Activated effector memory CD4-positive, alpha-beta T cell treated with Interleukin-2 at 50 U/mL for 16 hours (primary cell): ENCODE data around the gene B4GALT3.

Source experiments
- DNase-seq: peaks from one replicate; pipeline ENCODE4 v3.0.0-alpha.2; 2020

The B4GALT3 gene

DNA sequence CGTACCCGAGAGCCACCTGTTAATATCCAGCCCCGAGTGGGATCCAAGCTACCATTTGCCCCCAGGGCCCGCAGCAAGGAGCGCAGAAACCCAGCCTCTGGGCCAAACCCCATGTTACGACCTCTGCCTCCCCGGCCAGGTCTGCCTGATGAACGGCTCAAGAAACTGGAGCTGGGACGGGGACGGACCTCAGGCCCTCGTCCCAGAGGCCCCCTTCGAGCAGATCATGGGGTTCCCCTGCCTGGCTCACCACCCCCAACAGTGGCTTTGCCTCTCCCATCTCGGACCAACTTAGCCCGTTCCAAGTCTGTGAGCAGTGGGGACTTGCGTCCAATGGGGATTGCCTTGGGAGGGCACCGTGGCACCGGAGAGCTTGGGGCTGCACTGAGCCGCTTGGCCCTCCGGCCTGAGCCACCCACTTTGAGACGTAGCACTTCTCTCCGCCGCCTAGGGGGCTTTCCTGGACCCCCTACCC is 16.6 kb downstream of the B4GALT3 start:
- no peak for DNase-seq

- DNase-seq: no peak
These were observed 17.4 kb downstream of the B4GALT3 start for GRCh38 chr1:161159913-161160243.

- DNase-seq: peak; percentile 89
These were observed 18.0 kb downstream of the B4GALT3 start, which contains the start of gene USP21 for GRCh38 chr1:161159087-161159912. Gene USP21 (plus strand): TSS chr1:161159500. CDS start chr1:161160641, 1,141 bp downstream.

- no peak for DNase-seq
These were observed 18.8 kb downstream of the B4GALT3 start for GRCh38 chr1:161158316-161159010.

DNA sequence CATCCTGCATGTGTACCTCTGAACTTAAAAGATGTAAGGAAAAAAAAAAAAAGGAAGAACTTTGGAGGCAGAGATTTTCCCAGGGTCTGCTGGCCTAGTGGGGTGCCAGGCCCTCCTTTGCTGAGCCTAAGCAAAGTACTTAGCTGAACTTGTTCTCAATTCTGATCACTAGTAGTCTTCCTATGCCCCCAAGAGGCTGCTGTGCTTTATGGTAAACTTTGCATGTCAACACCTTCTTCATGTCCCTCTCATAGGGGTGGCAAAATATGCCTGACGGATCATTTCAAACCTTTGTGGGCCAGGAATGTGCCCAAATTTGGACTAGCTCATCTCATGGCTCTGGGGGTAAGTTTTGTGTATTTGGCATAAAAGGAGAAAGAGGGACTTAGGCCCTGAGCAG is 19.4 kb downstream of the B4GALT3 start:
- no peak for DNase-seq

DNA sequence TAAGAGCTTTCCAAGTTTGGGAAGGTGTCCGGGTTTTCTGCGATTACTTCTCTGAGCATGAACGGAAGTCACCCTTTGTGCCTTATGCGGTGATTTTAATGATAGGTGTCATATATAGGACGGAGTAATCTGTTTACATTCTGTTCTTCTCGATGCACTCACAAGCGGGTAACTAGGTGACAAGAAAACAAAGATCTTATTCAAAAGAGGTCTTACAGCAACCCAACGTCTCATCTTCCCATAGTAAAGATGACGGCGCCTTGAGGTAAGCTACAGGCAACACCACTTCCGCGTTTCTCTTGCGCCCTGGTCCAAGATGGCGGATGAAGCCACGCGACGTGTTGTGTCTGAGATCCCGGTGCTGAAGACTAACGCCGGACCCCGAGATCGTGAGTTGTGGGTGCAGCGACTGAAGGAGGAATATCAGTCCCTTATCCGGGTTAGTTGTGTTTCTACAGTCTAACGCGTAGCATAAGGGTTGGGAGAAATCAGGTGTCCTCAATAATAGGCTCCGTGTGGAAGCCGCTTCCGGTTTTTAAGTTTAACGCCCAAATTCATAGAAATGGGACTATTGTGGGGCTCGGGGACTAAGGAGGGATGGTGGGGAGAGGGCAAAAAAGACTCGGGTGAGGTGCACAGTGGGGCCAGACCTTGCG is 23.5 kb downstream of the B4GALT3 start, which contains the start of gene UFC1:
Gene UFC1 (plus strand): TSS at position 297 of the 656 bp plus-strand sequence. CDS start 20 bp downstream, at position 317.
- peak; percentile 73 for DNase-seq

GRCh38 chr1:161153176-161153575 is 24.1 kb downstream of the B4GALT3 start:
- DNase-seq: no peak

DNA sequence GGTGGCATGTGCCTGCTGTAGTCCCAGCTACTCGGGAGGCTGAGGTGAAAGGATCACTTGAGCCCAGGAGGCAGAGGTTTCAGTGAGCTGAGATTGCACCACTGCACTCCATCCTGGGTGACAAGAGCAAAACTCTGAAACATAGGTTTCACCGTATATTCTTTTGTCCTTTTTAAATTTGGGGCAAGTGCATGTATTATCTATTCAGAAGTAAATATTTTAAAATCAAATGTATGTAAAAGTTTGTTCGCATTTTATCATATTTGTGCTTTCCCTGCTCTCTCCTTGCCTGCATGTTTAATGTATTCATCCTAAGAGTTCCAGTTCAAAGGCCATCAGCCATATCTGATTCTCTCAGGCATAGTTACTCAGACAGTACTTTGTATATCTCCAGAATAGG is 31.5 kb downstream of the B4GALT3 start:
- no peak for DNase-seq

DNA sequence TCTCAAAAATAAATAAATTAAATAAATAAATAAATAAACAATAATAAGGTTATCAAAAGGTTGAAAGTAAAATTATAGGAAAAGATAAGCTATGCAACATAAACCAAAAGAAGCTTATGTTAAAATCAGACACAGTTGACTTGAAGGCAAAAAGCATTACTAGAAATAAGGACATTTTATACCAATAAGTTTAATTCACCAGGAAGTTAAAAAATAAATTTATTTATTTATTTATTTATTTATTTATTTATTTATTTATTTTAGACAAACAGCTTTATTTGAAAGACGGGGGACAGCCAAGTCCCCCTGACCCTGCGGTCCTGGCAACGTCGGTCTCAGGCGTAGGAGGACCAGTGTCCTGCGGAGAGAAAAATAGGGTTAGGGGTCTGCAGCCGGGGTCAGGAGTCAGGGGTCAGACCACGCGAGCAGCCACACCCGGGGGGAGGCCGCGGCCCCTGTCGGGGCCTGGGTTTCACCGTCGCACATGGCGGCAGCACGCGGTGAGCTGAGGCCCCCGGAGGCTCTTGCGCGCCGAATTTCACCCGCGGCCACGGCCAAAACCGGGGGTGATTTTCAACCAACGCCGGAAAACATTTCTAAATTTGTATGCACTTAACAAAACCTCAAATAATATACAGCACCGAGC is 36.4 kb downstream of the B4GALT3 start:
- no peak for DNase-seq

DNA sequence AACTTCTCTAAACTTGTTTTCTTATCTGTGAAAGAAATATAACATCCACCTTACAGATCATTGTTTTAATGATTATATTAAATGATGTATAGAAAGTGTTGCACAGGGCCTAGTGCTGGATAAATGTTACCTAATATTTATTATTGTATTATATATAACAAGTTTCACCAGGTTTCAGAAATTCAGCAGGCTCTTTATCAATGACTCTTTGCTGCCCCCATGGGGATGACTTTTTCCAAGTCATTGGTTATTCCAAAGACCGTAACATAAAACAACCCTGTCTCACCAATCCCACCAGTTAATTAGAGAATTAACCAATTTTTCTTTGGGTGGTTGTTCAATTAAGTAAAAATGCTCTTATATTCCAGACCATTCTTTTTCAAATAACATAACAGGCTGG is 37.5 kb downstream of the B4GALT3 start:
- DNase-seq: no peak

GRCh38 chr1:161138431-161138830 is 38.9 kb downstream of the B4GALT3 start:
- no peak for DNase-seq

- DNase-seq: no peak
These were observed 39.4 kb downstream of the B4GALT3 start for GRCh38 chr1:161137881-161138280.

DNA sequence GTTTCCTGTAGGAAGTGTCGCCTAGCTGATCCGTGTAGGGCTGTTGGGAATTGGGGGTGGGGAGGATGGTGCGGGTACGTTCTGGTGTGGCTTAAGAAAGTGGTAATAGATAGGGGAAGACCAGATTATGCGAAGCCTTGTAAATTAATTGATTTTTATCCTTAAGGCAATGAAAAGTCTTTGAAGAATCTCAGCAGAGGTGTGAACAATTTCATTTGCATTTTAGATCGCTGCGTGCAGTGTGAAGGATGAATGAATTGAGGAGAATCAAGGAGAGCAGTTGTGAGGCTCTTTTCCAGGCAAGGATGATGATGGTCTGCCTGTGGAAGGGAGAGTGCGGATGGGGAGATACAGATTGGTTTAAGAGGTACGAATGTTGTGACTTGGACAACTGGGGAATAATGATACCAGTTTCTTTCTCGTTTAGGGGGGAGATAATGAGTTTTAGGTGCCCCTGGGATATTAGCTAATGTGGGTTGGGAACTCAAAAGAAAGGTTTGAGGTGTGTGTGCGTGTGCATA is 44.0 kb downstream of the B4GALT3 start:
- DNase-seq: no peak

DNA sequence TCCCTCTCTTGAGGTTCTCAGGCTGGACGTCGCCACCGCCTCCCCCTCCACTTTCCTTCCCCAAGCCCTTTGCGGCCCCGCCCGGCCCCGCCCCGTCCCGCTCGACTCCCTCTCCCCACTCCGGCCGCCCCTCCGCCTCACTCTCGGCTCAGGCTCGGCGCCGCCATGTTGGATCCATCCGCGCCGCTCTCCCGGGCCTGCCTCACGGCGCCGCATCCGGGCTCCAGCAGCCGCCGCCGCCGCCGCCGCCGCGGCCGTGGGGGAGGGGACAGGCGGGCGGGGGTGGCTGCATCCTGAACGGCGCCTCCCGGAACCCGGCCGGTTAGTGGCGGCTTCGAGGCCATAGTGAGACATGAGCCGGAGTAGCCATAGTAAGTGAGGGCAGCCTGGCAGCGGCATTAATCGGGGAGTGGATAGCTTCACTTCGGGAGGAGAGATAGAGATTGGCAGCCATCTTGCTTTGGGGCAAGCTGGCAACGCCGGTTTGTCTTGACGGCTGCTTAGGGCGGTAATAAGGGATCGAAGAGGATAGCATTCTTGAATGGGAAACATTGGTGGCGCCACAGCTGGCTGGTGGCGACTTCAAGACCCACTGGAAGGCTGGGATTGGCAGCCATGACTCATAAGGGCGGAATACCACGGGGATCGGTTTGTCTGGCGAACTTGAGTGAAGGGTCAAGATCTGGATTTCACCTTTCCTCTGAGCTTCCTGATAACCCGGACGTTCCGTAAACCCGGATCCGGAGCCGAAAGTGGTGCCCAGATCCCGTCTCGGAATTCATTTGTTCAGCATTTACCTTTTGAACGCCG is 44.7 kb downstream of the B4GALT3 start, which contains the start of gene DEDD:
Gene DEDD (minus strand): TSS at position 258 of the 810 bp plus-strand sequence. CDS start 8,205 bp downstream, outside the sequence.
- DNase-seq: peak; percentile 87

GRCh38 chr1:161131523-161132409 is 45.5 kb downstream of the B4GALT3 start:
- no peak for DNase-seq

GRCh38 chr1:161130266-161130665 is 47.0 kb downstream of the B4GALT3 start:
- no peak for DNase-seq

- DNase-seq: no peak
These were observed 48.5 kb downstream of the B4GALT3 start for GRCh38 chr1:161128591-161129420.

- no peak for DNase-seq
These were observed 49.7 kb downstream of the B4GALT3 start for GRCh38 chr1:161127649-161128048.

DNA sequence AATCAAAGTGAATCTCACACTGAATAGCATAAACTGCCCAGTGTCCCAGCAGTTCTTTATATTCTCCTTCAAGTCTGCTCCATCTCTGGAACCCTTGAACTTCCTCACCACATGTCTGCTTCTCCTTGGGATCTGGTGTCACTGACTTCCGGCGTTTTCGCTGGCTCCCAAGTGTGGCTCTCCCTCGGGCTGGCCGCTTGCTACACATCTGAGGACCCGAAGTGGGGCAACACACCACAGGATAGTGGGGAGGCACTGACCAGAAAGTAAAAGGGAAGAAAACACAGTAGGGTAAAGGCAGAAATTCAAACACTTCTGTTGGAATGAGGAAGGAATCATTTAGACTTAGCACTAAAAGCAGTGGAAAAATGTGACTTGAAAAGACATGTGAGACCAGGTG is 54.3 kb downstream of the B4GALT3 start:
- no peak for DNase-seq

- no peak for DNase-seq
These were observed 55.5 kb downstream of the B4GALT3 start for GRCh38 chr1:161121834-161122233.
